Fibroblast of pulmonary artery (primary cell): ENCODE results near the gene C6orf52.

Experiments used
- DNase-seq: peaks from one replicate; pipeline ENCODE4 v3.0.0-alpha.2; 2010; ENCODE audit warnings: low read depth
- H3K4me3 ChIP-seq: replicated peaks from 2 replicates; pipeline ENCODE4 v1.5.1; 2011; ENCODE audit warnings: low read depth, mild to moderate bottlenecking, control low read depth, low read length, moderate library complexity
- CTCF ChIP-seq: IDR thresholded peaks from 2 replicates; pipeline ENCODE4 v1.5.1; 2011; ENCODE audit warnings: mild to moderate bottlenecking, control low read depth, low read length, inconsistent platforms; ENCODE audit errors: missing control alignments

C6orf52 gene

GRCh38 chr6:10624836-10625235 lies 69.6 kb downstream of the C6orf52 start:
- no peak for DNase-seq
- no peak overlapping the region for H3K4me3 ChIP-seq
- TF ChIP-seq CTCF = no peak

DNA sequence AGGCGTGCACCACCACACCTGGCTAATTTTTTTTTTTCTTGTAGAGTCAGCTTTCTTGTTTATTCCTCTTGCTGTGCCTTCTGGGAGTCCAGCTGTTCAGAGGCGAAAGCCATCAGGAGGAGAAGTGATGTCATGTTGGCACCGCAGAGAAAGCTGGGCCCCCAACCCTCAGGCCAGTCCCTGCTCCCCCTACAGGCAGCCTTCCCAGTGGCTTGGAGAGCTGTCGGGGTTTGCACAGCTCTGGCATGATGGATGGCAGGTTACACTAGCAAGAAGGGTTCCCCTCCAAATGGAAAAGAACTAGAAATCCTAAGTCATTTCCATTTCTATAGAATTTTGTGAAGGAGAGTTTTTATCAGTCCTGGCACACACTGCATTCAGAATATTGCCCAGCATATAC lies 72.6 kb downstream of the C6orf52 start:
- no peak for TF ChIP-seq CTCF
- DNase-seq = no peak
- no peak overlapping the region for H3K4me3 ChIP-seq
